H1 (cell line): ENCODE results near the gene IL21. TPM values are rescaled to one million over a fixed set of nuclear protein-coding genes. Genes with fewer than 3 reads are reported as not detected.

ENCODE experiments used
- polyA plus RNA-seq, 7 experiments: library from polyadenylated mRNA; depleted of rRNA in 3 of 7; stranded (reverse) in 5 of 7; unstranded in 2 of 7; fragments of >200 nt in 5 of 7; fragments of 200-250 nt in 2 of 7; gene quantifications; 1 replicate in 5 of 7; 2 replicates in 1 of 7; 4 replicates in 1 of 7; pipeline versions ENCODE4 v1.2.1 to v1.2.3, GENCODE V29; 2011 to 2013; ENCODE audit warnings: missing spikeins in 2 of 7, mixed read lengths in 2 of 7
- total RNA-seq: library from RNA; stranded (reverse); fragmentation: NEBNext Ultra II Directional; extraction: Animal tissue kit (Norgen Biotek cat#: 25700); gene quantifications from 2 replicates; pipeline ENCODE4 v1.2.1, GENCODE V29; 2021

IL21 gene
- total and polyA plus RNA-seq, 2 of the 8 experiments (the other 6 are each of a cell fraction or from before 2014, with no cell fraction given): not detected

Other genes with a start within 250 kb of the IL21 start
- gene ADAD1, start 242.1 kb downstream of the IL21 start, total RNA-seq: not detected in 2 replicates
- gene ADAD1, start 242.1 kb downstream of the IL21 start, polyA plus RNA-seq (2011; rRNA removed): not detected in 2 replicates
- not detected in 2 replicates for gene IL2, start 164.3 kb downstream of the IL21 start, total RNA-seq
- not detected in 2 replicates for gene IL2, start 164.3 kb downstream of the IL21 start, polyA plus RNA-seq (2011; rRNA removed)
- 2.6 TPM in 2 replicates for gene BBS12, start 111.6 kb upstream of the IL21 start, total RNA-seq
- gene BBS12, start 111.6 kb upstream of the IL21 start, polyA plus RNA-seq (2011; rRNA removed): 0.44 and 0.88 TPM in 2 replicates
- 145 and 153 TPM in 2 replicates for gene FGF2, start 205.8 kb upstream of the IL21 start, total RNA-seq
- 20.5 and 23.4 TPM in 2 replicates for gene FGF2, start 205.8 kb upstream of the IL21 start, polyA plus RNA-seq (2011; rRNA removed)